Measurements from ENCODE around the gene RPTN. TPM values are rescaled to one million over a fixed set of nuclear protein-coding genes. Genes with fewer than 3 reads are reported as not detected.

The RPTN gene
- total RNA-seq, 6 experiments from 2014 or later: not detected

GRCh38 chr1:152107031-152107983 lies 51.7 kb downstream of the RPTN start:
- Mint-ChIP-seq H3K4me1 (ENCODE audit: low read depth) (no peaks in the 10 kb centered on the region), H3K4me3 (no peak overlapping the region), H3K27me3 (ENCODE audit: insufficient read depth) (peaks cover 10% of the 10 kb centered on the region), H3K9me3 (peaks cover 12% of the 10 kb centered on the region), H3K27ac (no peak overlapping the region), H3K36me3 (ENCODE audit: low read depth) (no peaks in the 10 kb centered on the region; the same call in 1 of the 2 replicates)
- no peak for DNase-seq
- TF ChIP-seq CTCF (IDR thresholded peaks at IDR 0.05): no peak

- Mint-ChIP-seq H3K9me3 (peaks cover 12% of the 10 kb centered on the region), H3K27me3 (ENCODE audit: insufficient read depth) (peaks cover 16% of the 10 kb centered on the region), H3K4me3 (no peak overlapping the region), H3K27ac (no peak overlapping the region), H3K4me1 (ENCODE audit: low read depth) (no peaks in the 10 kb centered on the region), H3K36me3 (ENCODE audit: low read depth) (no peaks in the 10 kb centered on the region; the same call in 1 of the 2 replicates)
- no peak for TF ChIP-seq CTCF (IDR thresholded peaks at IDR 0.05)
- DNase-seq: no peak
Measured at GRCh38 chr1:152104854-152105253, 54.2 kb downstream of the RPTN start.

Other genes starting within 250 kb of the RPTN start
- 10 to 100 TPM in 1 of 6 experiments, 1 to 10 TPM in 5; 8.0 to 10.1 (median 9.3) TPM for gene THEM4, start 249.7 kb downstream of the RPTN start, total RNA-seq (2021; fragmentation: NEBNext Ultra II Directional; extraction: Animal tissue kit (Norgen Biotek cat#: 25700))
- gene S100A10, start 165.4 kb downstream of the RPTN start, total RNA-seq (2021; fragmentation: NEBNext Ultra II Directional; extraction: Animal tissue kit (Norgen Biotek cat#: 25700)): 100 to 1,000 TPM; 390 to 518 (median 442) TPM
- 1,000 to 10,000 TPM; 1,164 to 1,256 (median 1,179) TPM for gene S100A11, start 122.2 kb downstream of the RPTN start, total RNA-seq (2021; fragmentation: NEBNext Ultra II Directional; extraction: Animal tissue kit (Norgen Biotek cat#: 25700))
- gene TCHHL1, start 70.2 kb downstream of the RPTN start, total RNA-seq (2021; fragmentation: NEBNext Ultra II Directional; extraction: Animal tissue kit (Norgen Biotek cat#: 25700)): not detected
- under 1 TPM in 2 of 6 experiments, not detected in 4; 0.03 to 0.05 TPM for gene TCHH, start 43.8 kb downstream of the RPTN start, total RNA-seq (2021; fragmentation: NEBNext Ultra II Directional; extraction: Animal tissue kit (Norgen Biotek cat#: 25700))
- not detected for gene HRNR, start 65.0 kb upstream of the RPTN start, total RNA-seq (2021; fragmentation: NEBNext Ultra II Directional; extraction: Animal tissue kit (Norgen Biotek cat#: 25700))
- under 1 TPM in 1 of 6 experiments, not detected in 5; 0.02 TPM for gene FLG, start 166.0 kb upstream of the RPTN start, total RNA-seq (2021; fragmentation: NEBNext Ultra II Directional; extraction: Animal tissue kit (Norgen Biotek cat#: 25700))
- gene FLG2, start 200.8 kb upstream of the RPTN start, total RNA-seq (2021; fragmentation: NEBNext Ultra II Directional; extraction: Animal tissue kit (Norgen Biotek cat#: 25700)): not detected